GM23338 (cell line): ENCODE measurements around the gene VAPB. TPM values are rescaled to one million over a fixed set of nuclear protein-coding genes. Genes with fewer than 3 reads are reported as not detected.

Source experiments
- ATAC-seq: fragments of 200-7000 bp; cut with Tn5 transposase; 3 replicates; pipeline ENCODE4 v1.9.1; 2020
- DNase-seq: peaks from one replicate; pipeline ENCODE4 v3.0.0-alpha.2; 2015; ENCODE audit warnings: low spot score
- H2AFZ ChIP-seq: fragments of 200-600 bp; sonication (generic); 2 replicates; pipeline ENCODE4 v1.8.0; 2016; ENCODE audit warnings: antibody characterized with exemption, mild to moderate bottlenecking, moderate library complexity
- H3F3A ChIP-seq: fragments of 200-600 bp; sonication (generic); replicated peaks from 2 replicates; pipeline ENCODE4 v1.8.0; 2017; ENCODE audit warnings: antibody characterized with exemption, mixed run types, low read depth
- H3K27ac ChIP-seq: fragments of 200-600 bp; sonication (generic); 2 replicates; pipeline ENCODE4 v1.6.1; 2016; ENCODE audit warnings: low read depth
- H3K27me3 ChIP-seq: fragments of 200-600 bp; sonication (generic); 2 replicates; pipeline ENCODE4 v1.8.0; 2016; ENCODE audit warnings: mild to moderate bottlenecking, mixed run types, moderate library complexity; ENCODE audit not compliant: insufficient read depth
- H3K36me3 ChIP-seq: fragments of 200-600 bp; sonication (generic); 2 replicates; pipeline ENCODE4 v1.8.0; 2016; ENCODE audit warnings: mild to moderate bottlenecking; ENCODE audit not compliant: insufficient read depth
- H3K4me1 ChIP-seq: fragments of 200-600 bp; sonication (generic); 2 replicates; pipeline ENCODE4 v1.8.0; 2016; ENCODE audit warnings: mild to moderate bottlenecking, moderate library complexity; ENCODE audit not compliant: insufficient read depth
- H3K4me2 ChIP-seq: fragments of 200-600 bp; sonication (generic); 2 replicates; pipeline ENCODE4 v1.7.1; 2017; ENCODE audit warnings: mixed run types
- H3K4me3 ChIP-seq: fragments of 200-600 bp; sonication (generic); 2 replicates; pipeline ENCODE4 v1.6.1; 2016; ENCODE audit warnings: mixed run types
- H3K79me2 ChIP-seq: fragments of 200-600 bp; sonication (generic); replicated peaks from 2 replicates; pipeline ENCODE4 v1.8.0; 2017; ENCODE audit warnings: mild to moderate bottlenecking; ENCODE audit not compliant: insufficient read depth
- H3K9me2 ChIP-seq: fragments of 200-600 bp; sonication (generic); 2 replicates; pipeline ENCODE4 v1.8.0; 2017; ENCODE audit not compliant: insufficient read depth
- H4K20me1 ChIP-seq: fragments of 200-600 bp; sonication (generic); replicated peaks from 2 replicates; pipeline ENCODE4 v1.8.0; 2017; ENCODE audit warnings: mild to moderate bottlenecking; ENCODE audit not compliant: insufficient read depth
- H3K27ac Mint-ChIP-seq: 2 replicates; pipeline ENCODE4 v1.8.0; 2020; ENCODE audit warnings: inconsistent platforms, mild to moderate bottlenecking, moderate library complexity, mixed read lengths
- H3K27me3 Mint-ChIP-seq: 3 replicates; pipeline ENCODE4 v1.8.0; 2022; ENCODE audit warnings: low read depth, mild to moderate bottlenecking, moderate library complexity, mixed read lengths, inconsistent platforms; ENCODE audit not compliant: insufficient read depth, poor library complexity
- H3K36me3 Mint-ChIP-seq: 3 replicates; pipeline ENCODE4 v1.8.0; 2021; ENCODE audit warnings: low read depth, mild to moderate bottlenecking, inconsistent platforms, moderate library complexity, mixed read lengths
- H3K4me1 Mint-ChIP-seq: 3 replicates; pipeline ENCODE4 v1.8.0; 2020; ENCODE audit warnings: mild to moderate bottlenecking, inconsistent platforms, mixed read lengths
- H3K4me3 Mint-ChIP-seq: 3 replicates; pipeline ENCODE4 v1.8.0; 2021; ENCODE audit warnings: moderate library complexity, mild to moderate bottlenecking, inconsistent platforms, mixed read lengths
- H3K9me3 Mint-ChIP-seq: 3 replicates; pipeline ENCODE4 v1.8.0; 2020; ENCODE audit warnings: moderate library complexity, mild to moderate bottlenecking, inconsistent platforms, mixed read lengths
- CTCF ChIP-seq, 2 experiments: fragments of 200-600 bp in 1 of 2; sonication (generic) in 1 of 2; conservative IDR thresholded peaks; 2 replicates each; pipeline versions ENCODE4 v1.5.1 to v1.6.1; 2016 to 2017; ENCODE audit warnings: antibody characterized with exemption in 2 of 2, low read depth in 2 of 2, mild to moderate bottlenecking in 2 of 2, moderate library complexity in 1 of 2
- ETS1 ChIP-seq: IDR thresholded peaks from 2 replicates; pipeline ENCODE4 v1.6.1; 2016; ENCODE audit warnings: antibody characterized with exemption
- EZH2 ChIP-seq: fragments of 200-600 bp; sonication (generic); IDR thresholded peaks from one replicate; pipeline ENCODE4 v1.8.0; 2017; ENCODE audit warnings: antibody characterized with exemption, mild to moderate bottlenecking, low read depth; ENCODE audit not compliant: unreplicated experiment
- EZH2phosphoT487 ChIP-seq: fragments of 200-600 bp; sonication (generic); IDR thresholded peaks from one replicate; pipeline ENCODE4 v1.8.1; 2018; ENCODE audit warnings: antibody characterized with exemption; ENCODE audit not compliant: unreplicated experiment
- NANOG ChIP-seq: IDR thresholded peaks from 2 replicates; pipeline ENCODE4 v1.6.1; 2016; ENCODE audit warnings: antibody characterized with exemption, borderline replicate concordance
- POLR2AphosphoS5 ChIP-seq: IDR thresholded peaks from 2 replicates; pipeline ENCODE4 v1.6.1; 2016; ENCODE audit warnings: antibody characterized with exemption, low read depth
- STAT1 ChIP-seq: IDR thresholded peaks from one replicate; pipeline ENCODE4 v1.6.1; 2016; ENCODE audit warnings: antibody characterized with exemption; ENCODE audit not compliant: unreplicated experiment
- ZNF114 ChIP-seq: fragments of 250-450 bp; sonication (Bioruptor Pico); IDR thresholded peaks from 2 replicates; pipeline ENCODE4 v1.5.0; 2020; ENCODE audit warnings: mild to moderate bottlenecking, moderate library complexity
- polyA plus RNA-seq: library from polyadenylated mRNA; unstranded; fragments of >200 nt; fragmentation: Nextera tagmentation; extraction: Ambion mirVana; gene quantifications from 2 replicates; pipeline ENCODE4 v1.2.1, GENCODE V29; 2016
- total RNA-seq: library from RNA; depleted of rRNA; stranded (reverse); fragments of >200 nt; shearing (Covaris generic); gene quantifications from 2 replicates; pipeline ENCODE4 v1.2.3, GENCODE V29; 2014
- TF ChIP-seq, protein P1 (sequence below): fragments of 250-450 bp; sonication (Bioruptor Pico); IDR thresholded peaks from 2 replicates; pipeline ENCODE4 v1.5.0; 2020; ENCODE audit warnings: mild to moderate bottlenecking, moderate library complexity

Gene VAPB
- total and polyA plus RNA-seq, 2 experiments from 2014 or later = 18.8 to 22.9 TPM

GRCh38 chr20:58466729-58467571 is 77.9 kb downstream of the VAPB start:
- Mint-ChIP-seq H3K4me1 (peaks cover 5% of the 10 kb centered on the region; the same call in 1 of the 3 replicates), H3K9me3 (peaks cover 8% of the 10 kb centered on the region; the same call in 1 of the 3 replicates), H3K36me3 (peaks cover 10% of the 10 kb centered on the region; the same call in 2 of the 3 replicates), H3K4me3 (no peak overlapping the region), H3K27ac (no peak overlapping the region), H3K27me3 (peaks cover 15% of the 10 kb centered on the region)
- Histone ChIP-seq H3K4me1 (no peaks in the 10 kb centered on the region), H3K4me3 (no peak overlapping the region), H3K27me3 (no peaks in the 10 kb centered on the region), H4K20me1 (no peaks in the 10 kb centered on the region), H3K4me2 (no peak overlapping the region; the same call in 1 of the 2 replicates), H3K27ac (no peak overlapping the region), H3K36me3 (no peaks in the 10 kb centered on the region), H3K79me2 (no peaks in the 10 kb centered on the region), H2AFZ (peak overlapping the region; percentile 28; the same call in 1 of the 2 replicates), H3F3A (no peaks in the 10 kb centered on the region), H3K9me2 (no peaks in the 10 kb centered on the region)
- DNase-seq (peak; percentile 72), ATAC-seq (peak; percentile 89)
- TF ChIP-seq EZH2phosphoT487 (no peak), POLR2AphosphoS5 (no peak), STAT1 (no peak)

DNA sequence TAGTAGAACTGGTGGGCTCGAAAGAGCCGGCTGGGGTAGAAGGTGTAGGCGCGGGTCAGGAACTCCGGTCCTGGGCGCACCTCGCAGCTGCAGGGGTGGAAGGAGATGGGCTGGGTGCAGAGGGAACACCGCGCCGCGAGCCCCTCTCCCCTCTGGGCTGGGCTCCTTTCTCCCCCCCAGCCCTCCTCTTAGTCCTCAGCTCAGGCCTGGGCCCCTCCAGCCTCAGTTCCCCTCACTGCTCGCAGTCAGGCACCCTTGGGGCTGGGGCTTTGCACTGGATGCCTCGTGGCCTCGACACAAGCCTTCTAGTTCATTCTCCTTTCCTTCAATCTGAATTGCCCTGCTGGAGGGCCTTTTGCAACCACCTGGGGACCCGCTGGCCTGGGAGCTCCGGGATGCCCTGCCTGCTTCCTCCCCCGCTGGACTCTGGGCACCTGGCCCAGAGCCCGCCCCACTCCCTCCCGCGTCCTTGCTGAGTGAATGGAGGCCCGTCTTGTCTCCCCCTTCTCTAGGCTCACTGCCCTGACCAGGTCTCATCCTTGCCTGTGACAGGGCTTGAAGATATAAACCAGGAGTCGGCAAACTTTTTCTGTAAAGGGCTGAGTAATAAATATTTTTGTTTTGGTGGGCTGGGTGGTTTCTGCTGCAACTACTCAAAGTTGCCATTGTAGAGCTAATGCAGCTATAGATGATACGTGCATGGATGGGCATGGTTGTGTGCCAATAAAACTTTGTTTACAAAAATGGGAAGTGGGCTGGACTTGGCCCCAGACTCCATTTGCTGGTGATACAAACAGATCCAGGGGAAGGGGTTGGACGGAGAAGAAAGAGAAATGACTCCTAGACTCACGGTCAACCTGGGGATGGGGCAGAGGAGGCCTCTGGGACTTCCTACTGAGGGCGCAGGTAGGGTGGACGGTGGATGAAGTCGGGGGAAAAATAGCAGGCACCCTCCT is 78.8 kb downstream of the VAPB start:
- no peaks in the 10 kb centered on the region for H3K9me2 ChIP-seq
- peaks cover 5% of the 10 kb centered on the region; the same call in 2 of the 3 replicates for H3K4me1 Mint-ChIP-seq
- H3F3A ChIP-seq = no peaks in the 10 kb centered on the region
- H3K4me2 ChIP-seq = no peak overlapping the region; the same call in 1 of the 2 replicates
- H3K36me3 Mint-ChIP-seq = peaks cover 5% of the 10 kb centered on the region; the same call in 1 of the 3 replicates
- no peaks in the 10 kb centered on the region for H3K79me2 ChIP-seq
- no peaks in the 10 kb centered on the region for H3K27me3 ChIP-seq
- peaks cover 12% of the 10 kb centered on the region for H3K27me3 Mint-ChIP-seq
- peaks cover 7% of the 10 kb centered on the region; the same call in 1 of the 3 replicates for H3K9me3 Mint-ChIP-seq
- H3K4me3 Mint-ChIP-seq = no peak overlapping the region
- peak; percentile 51 for ATAC-seq
- no peak overlapping the region for H2AFZ ChIP-seq
- no peaks in the 10 kb centered on the region for H4K20me1 ChIP-seq
- no peak overlapping the region for H3K4me3 ChIP-seq
- H3K4me1 ChIP-seq = no peaks in the 10 kb centered on the region
- no peaks in the 10 kb centered on the region for H3K36me3 ChIP-seq
- DNase-seq = peak; percentile 32
- H3K27ac ChIP-seq = no peak overlapping the region
- no peak overlapping the region for H3K27ac Mint-ChIP-seq
- TF ChIP-seq POLR2AphosphoS5 (no peak), CTCF (conservative IDR thresholded peaks at IDR 0.05; ENCODE audit: low read depth in 2 of 2) (no peak), NANOG (no peak), EZH2 (no peak), ETS1 (no peak), ZNF114 (no peak)
- TF ChIP-seq, protein P1, sequence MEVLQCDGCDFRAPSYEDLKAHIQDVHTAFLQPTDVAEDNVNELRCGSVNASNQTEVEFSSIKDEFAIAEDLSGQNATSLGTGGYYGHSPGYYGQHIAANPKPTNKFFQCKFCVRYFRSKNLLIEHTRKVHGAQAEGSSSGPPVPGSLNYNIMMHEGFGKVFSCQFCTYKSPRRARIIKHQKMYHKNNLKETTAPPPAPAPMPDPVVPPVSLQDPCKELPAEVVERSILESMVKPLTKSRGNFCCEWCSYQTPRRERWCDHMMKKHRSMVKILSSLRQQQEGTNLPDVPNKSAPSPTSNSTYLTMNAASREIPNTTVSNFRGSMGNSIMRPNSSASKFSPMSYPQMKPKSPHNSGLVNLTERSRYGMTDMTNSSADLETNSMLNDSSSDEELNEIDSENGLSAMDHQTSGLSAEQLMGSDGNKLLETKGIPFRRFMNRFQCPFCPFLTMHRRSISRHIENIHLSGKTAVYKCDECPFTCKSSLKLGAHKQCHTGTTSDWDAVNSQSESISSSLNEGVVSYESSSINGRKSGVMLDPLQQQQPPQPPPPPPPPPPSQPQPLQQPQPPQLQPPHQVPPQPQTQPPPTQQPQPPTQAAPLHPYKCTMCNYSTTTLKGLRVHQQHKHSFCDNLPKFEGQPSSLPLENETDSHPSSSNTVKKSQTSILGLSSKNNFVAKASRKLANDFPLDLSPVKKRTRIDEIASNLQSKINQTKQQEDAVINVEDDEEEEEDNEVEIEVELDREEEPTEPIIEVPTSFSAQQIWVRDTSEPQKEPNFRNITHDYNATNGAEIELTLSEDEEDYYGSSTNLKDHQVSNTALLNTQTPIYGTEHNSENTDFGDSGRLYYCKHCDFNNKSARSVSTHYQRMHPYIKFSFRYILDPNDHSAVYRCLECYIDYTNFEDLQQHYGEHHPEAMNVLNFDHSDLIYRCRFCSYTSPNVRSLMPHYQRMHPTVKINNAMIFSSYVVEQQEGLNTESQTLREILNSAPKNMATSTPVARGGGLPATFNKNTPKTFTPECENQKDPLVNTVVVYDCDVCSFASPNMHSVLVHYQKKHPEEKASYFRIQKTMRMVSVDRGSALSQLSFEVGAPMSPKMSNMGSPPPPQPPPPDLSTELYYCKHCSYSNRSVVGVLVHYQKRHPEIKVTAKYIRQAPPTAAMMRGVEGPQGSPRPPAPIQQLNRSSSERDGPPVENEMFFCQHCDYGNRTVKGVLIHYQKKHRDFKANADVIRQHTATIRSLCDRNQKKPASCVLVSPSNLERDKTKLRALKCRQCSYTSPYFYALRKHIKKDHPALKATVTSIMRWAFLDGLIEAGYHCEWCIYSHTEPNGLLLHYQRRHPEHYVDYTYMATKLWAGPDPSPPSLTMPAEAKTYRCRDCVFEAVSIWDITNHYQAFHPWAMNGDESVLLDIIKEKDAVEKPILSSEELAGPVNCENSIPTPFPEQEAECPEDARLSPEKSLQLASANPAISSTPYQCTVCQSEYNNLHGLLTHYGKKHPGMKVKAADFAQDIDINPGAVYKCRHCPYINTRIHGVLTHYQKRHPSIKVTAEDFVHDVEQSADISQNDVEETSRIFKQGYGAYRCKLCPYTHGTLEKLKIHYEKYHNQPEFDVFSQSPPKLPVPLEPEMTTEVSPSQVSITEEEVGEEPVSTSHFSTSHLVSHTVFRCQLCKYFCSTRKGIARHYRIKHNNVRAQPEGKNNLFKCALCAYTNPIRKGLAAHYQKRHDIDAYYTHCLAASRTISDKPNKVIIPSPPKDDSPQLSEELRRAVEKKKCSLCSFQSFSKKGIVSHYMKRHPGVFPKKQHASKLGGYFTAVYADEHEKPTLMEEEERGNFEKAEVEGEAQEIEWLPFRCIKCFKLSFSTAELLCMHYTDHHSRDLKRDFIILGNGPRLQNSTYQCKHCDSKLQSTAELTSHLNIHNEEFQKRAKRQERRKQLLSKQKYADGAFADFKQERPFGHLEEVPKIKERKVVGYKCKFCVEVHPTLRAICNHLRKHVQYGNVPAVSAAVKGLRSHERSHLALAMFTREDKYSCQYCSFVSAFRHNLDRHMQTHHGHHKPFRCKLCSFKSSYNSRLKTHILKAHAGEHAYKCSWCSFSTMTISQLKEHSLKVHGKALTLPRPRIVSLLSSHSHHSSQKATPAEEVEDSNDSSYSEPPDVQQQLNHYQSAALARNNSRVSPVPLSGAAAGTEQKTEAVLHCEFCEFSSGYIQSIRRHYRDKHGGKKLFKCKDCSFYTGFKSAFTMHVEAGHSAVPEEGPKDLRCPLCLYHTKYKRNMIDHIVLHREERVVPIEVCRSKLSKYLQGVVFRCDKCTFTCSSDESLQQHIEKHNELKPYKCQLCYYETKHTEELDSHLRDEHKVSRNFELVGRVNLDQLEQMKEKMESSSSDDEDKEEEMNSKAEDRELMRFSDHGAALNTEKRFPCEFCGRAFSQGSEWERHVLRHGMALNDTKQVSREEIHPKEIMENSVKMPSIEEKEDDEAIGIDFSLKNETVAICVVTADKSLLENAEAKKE (CRISPR knock-in tag) = no peak
